GM21360 (cell line): ENCODE data around the gene NCOR2.

ENCODE experiments used
- ATAC-seq: cut with Tn5 transposase; IDR thresholded peaks from one replicate; pipeline ENCODE4 v1.9.1; 2021; ENCODE audit warnings: mild to moderate bottlenecking, moderate library complexity; ENCODE audit not compliant: unreplicated experiment

Gene NCOR2

DNA sequence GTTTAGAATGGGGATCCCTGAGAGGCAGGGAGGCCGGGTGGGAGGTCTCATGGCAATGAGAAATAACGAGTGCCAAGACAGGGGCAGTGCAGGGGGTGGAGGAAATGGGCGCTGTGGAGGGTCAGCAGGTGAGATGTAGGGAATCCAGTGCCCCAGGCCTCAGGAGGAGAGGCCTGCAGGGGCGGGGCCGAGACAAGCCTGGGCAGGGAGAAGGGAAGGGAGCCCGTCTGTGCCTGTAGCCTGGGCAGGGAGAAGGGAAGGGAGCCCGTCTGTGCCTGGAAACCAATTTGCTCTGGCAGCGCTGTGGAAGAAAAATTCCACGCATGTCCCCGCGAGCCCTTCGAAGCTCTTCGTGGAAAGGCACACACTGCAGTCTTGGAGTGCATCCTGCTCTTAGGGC lies 10.6 kb upstream of the NCOR2 start:
- no peak for ATAC-seq

DNA sequence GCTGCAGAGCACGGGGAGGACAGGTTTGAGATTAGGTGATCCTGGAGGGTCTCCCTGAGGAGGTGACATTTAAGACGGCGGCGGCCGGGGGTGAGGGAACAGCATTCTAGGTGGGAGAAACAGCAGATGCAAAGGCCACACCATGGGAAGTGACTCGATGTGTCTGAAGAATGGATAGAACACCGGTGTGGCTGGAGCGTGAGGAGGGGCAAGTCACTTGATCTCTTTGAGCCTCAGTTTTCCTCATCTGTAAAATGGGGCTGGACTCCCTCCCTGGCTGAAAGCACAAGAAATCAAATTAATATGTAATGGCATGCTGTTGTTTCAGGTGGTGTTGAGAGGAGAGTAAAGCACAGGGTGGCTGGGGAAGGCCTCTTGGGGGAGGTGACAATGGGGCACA lies 10.0 kb upstream of the NCOR2 start:
- no peak for ATAC-seq

DNA sequence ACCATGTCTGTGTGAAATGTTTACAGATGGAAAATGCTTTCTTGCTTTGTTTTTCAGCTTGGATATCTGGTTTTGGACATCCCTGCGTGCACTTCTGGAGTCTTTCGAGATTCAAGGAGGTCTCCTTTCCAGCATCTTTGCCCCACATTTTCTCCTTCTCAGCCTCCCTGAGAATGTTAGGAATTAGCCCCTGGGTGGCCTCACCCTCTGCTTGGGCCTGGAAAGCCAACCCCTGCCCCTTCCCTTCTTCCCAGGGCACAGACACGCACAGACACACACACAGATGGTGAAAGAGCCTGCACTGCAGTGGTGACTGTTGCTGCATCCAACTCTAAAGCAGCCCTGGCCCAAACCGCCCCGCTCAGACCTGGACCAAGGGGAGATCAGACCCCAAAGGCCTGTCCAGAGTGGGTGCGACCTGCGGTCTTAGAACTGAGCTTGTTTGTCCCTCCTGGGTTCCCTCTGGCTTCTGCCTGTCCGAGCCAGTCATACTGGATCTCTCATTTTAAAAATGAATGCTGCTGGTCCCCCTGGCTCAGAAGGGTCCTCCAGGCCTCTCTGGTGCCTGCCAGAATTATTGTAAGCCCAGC lies 8.7 kb upstream of the NCOR2 start:
- no peak for ATAC-seq

DNA sequence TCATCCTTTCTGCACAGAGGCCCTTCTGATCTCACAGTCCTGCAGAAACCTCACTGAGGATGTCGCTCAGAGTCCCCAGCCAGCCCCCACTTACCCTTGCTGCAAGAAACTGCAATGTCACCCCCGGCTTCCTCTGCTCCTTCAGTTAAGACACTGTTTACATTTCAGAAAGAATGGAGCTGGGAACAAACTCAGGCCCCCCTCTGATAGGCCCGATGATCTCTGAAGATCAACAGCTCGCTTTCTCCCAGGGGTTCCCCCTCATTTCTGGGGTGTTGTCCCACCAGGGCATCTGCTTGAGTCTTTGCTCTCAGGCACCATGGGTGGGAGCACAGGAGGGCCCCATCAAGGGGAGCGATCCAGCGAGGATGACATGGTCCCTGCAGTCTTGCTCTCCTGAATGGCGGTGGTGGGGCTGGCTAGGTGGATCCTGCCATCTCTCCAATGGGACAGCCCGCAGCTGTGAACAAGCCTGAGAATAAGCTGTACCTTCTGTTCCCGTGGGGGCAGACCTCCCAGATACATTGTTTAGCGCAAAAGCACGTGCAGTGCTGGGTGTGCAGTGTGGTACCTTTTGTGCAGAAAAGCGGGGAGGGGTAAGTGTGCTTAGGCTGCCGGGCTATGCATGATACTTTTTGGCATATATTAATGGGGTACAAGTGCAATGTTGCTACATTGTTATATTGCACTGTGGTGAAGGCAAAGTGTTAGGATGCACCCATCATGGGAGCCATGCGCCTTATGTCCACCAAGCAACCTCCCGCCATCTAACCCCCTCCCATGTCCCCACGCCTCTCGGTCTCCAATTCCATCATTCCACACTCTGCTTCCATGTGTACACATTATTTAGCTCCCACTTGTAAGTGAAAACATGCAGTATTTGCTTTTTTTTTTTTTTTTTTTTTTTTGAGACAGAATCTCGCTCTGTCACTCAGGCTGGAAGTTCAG lies 6.7 kb upstream of the NCOR2 start:
- ATAC-seq, result no peak

DNA sequence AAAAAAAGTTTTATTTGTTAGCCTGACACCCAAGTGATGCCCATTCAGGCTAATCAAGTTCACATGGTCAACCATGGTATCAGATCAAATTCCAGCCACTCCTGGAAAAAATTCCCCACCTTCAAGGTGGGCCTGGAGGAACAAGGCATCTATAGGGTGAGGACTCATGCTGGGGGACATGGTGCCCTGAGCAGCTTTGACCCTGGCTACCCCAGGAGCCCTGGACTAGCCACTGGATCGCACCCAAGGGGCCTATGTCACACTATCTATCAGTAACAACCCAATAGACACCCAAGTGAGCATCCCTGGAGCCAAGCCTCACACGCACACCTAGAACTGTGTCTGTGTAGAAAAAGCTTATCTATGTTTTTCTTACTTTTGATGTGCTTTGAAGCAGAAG lies 4.1 kb upstream of the NCOR2 start:
- ATAC-seq, result no peak

DNA sequence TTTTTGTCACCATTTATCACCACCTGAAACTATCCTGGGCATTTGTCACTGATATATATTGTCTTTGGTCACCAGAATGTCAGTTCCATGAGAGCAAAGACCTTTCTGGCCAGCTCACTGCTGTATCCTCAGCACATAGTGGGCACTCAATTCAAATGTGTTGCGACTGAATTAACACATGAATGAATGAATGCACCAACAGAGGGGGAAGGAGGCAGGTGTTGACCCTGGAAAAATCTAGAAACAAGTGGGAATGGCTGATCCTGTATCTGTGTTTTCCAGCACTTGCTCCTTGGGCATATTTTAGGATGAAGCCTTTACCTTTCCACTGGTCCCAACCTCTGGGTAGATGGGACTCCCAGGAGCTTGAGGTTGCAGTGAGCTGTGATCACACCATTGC lies 3.4 kb upstream of the NCOR2 start:
- ATAC-seq, result no peak

DNA sequence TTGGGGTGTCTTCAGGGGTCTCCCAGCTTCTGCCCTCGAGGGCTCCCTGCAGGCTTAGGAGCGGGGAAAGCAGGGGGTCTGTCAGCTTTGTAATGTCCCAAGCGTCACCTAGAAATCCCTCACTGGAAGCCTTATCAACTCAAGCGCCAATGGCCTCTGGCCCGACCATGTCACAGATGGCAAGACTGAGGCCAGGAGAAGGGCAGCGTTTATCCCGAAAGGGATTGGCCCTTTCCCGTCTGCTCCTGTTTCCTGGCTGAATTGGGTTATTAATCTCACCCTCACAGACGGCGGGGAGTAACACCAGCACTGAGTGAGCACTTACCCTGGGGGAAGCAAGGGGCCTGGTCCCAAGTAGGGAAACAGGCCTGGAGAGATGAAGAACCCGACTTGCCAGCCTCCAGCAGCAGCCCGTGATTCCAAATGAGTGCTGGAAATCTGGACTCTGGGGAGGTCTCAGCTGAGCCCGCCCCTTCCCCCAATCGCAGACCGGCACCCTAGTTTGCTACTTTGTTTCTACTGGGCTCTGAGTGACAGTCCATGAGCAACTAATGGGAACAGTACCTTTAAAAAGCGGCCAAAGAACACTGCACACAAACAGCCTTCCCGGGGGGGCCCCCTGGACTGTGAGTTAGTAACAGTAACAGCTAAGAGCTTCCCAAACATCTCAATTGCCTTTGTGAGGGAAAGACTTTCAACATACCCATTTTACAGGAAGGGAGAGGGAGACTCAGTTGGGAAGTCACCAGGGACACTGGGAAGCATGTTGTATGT lies 2.1 kb upstream of the NCOR2 start:
- ATAC-seq, result no peak

DNA sequence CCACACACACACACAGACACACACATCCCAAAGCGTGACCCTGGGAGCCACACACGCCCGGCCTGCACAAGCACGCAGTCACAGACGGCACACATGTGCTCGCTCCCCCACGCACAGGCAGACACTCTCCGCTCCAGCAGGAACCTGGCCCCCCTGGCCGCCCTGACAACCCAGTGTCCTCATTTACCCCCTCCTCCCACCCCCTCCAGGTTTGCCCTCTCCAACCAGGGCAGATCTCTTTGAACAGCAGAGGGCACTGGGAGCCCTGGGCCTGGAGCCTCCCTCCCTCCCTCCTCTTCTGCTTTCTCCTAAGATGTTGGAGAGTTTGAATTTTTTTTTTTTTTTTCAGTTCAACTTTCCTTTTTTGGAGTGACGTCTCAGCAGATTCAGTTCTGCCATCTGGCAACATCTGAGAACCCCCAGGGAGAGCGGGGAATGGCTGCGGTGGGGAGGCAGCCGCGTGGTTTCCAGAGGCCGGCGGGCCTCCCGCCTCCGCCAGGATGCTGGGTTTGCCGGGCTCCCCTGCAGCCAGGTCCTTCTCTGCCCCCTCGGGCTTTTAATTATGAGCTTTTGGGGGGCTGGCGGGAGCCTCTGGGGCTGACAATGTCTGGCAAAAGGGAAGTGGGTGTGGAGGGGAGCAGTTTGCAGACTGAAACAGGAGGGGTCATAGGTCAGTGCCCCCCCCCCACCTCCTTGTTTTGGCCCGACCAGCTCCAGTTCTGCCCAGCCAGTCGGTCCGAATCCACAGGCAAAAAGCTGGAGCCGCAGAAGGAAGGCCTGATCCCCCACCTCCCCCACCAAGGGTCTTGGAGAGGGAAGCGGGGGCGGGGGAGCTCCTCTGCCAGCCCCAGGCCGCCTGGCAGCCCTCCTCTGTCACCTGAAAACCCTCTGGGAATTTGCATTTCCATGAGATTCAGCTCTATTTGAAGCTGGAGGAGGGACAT lies 1.3 kb upstream of the NCOR2 start:
- ATAC-seq, result no peak

DNA sequence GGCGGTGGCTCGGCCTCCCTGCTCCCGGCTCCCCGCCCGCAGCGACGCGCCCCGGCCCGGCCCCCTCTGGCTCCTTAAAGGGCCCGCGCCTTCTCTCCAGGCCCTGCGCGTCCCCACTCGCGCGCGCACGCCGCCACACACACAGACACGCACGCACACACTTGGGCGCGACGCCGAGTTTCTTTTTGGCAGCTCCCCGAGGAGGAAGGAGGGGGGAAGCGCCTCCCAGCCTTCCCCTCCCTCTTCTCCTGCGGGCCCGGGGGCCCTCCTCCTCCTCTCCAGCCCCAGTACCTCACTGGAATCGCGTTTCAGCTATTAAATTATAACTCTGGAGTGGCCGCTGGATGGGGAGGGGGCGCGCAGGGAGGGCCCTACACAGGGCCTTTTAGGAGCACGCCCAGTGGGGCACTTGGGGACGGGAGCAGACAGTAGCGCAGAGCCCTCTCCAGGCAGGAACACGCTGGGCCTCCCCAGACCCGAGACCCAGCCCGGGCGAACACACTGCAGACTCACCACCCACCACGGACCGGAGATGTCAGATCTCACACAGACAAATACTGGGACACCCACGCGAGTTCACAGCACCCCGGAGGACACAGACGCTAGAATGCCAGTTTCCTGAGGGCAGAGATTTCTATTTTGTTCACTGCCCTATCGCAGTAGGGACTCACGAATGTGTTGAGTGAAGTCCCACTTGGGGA lies 411 bp upstream of the NCOR2 start:
- ATAC-seq, result peak; percentile 41

DNA sequence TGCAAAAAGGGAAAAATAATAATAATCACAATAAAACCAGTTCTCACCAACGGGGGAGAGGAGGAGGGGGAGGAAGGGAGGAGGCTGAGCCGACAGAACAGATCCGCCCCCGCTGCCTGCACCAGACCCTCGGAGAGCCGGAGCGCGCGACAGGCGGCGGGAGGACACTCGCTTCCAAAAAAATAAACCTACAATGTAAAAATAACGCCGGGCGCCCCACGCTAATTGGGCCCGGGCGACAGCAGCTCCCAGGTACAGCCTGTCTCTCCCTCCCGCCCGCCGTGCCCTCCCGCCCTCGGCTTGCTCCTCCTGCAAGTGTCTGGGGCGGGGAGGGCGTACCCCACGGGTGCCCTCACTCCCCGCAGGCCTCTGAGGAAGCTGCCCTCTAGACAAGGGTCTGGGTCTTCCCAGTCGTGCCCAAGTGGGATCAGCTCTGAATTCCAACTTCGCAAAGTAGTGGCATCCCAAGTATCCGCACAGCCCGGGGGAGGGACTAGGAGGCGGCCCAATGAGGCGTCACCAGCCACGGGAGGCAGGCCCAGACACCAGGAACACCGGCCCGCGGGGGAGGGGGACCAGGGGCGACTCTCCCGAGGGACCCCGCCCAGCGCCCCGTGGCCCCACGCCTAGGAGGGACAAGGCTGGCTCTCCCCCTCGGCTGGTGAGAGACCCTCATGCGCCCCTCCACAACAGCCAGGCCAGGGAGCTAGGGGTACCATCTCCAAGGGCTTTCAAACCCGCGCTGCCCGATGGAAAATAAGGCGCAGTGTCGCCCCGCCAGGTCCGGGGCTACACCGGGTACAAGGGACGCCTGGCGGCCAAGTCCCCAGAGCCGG lies 1.0 kb downstream of the NCOR2 start:
- peak; percentile 31 for ATAC-seq

DNA sequence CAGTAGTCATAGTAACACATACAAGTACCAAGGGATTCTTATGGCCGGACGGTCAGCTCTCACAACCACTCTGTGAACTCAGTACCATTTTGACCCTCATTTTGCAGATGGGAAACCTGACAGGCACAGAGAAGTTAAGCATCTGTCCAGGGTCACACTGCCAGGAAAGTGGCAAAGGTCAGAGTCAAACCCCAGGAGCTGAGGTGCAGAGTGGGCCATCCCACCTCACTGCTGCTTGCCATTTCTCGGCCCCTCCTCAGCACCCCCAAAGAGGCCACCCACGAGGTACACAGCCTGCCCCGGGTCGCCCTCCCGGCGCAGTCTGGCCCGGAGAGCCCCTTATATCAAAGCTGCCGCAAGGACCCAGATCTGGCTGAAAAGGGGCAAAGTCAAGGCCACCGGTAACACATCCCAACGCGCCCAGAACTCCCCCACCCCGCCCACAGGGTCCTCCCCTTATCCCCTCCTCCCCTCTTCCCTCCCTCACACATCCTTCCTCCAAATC lies 1.7 kb downstream of the NCOR2 start:
- no peak for ATAC-seq

DNA sequence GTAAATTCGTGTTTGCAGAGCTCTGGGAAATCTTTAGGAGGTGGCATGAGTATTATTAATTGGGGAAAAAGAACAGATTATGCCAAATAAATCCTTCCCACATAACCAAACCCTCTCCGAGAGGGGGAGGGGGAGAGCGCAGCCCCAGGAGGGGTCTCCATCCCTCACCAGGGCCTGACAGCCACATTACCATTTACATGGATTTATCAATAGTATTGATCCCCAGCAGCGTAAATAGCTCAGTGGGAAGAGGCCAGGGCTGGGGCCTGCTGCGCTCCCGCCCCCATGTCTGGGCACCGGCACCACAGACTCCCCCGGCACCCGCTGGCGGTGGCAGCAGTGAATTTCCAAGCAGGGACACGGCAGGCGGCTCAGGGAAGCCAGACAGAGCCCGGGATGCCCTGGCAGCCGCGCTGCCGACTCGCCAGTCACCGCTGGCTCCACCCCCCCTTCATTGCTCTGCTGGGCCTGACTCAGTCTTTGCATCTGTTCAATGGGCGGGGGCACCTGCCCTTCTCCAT lies 2.4 kb downstream of the NCOR2 start:
- no peak for ATAC-seq

DNA sequence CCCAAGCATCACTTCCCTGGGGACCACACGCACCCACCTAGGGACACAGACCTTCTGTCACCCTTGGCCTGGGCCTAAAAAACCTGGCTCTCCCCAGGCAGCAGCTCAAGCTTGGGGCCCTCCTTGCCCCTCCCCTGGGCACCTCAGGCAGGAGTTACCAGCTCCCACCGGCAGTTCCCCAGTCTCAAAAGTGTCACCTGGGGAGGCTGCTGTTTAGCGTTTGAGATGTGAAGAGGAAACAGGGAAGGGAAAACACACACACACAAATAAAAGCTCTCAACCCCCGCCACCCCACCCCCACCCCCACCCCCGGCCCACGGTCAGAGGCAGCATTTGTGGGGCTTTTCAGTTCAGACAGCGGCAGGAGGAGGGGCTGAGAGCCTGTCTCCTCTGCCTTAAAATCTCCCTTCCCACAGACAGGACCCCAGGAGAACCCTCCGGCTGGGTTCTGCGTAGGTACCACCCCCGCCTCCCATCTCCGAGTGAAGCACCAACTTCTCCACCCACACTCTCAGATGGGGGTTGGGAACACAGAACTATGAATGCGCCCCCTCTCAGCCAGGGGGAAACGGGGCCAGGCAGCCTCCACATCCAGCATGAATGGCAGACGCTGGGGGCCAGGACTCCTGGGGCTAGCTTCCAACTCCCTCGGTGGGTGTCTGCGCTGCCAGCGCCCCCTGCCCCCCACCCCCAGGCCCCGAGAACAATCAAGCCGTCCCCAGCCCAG lies 3.0 kb downstream of the NCOR2 start:
- no peak for ATAC-seq

DNA sequence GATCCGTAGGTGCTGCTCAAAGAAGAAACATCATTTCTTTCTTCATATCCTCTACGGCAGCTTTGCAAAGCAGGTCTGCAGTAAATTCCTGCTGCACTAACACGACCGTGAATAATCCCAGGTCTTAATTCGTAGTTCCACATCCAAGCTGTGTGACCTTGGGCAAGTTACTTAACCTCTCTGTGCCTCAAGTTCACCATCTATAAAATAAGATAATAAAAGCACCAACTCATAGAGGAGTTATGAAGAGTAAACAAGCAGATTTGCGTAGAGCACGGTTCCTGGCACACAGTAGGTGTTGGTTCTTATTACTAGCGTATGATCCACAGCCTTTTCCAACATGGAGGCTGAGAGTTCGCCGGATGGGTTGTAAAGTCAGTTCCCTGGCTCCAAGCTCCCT lies 3.6 kb downstream of the NCOR2 start:
- ATAC-seq, result no peak

DNA sequence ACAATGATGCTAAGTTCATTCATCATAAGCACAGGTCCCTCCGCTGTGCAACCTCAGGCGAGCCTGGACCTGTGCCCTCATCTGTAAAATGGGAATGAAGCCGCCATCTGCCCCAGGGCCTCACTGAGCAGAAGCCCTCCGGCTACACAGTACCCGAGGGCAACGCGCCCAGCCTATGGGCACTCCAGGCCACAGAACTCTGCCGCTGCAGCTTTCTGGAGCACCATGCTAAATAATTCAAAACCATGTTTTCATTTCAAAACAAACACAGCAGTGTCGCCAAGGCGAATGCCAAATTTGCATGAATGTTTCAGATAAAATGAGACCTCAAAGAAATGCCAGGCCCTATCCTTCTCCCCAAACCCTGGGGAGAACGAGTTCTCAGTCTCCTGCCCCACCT lies 4.0 kb downstream of the NCOR2 start:
- ATAC-seq, result no peak

DNA sequence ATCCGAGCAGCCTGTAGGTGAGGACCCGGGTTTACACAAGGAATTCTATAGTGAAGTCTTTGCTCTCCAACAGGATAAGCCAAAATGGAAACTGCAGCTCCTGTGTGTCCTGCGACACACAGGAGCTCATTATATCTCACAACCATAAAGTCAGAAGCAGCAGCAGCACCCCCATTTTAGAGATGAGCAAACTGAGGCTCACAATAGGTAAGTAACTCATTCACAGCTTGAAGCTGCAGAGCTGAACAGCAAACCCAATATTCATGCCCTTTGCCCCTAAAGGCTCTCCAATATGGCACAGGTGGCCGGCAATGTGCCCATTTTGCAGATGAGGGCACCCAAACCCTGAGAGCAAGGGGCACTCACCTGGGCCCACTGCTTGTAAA lies 4.6 kb downstream of the NCOR2 start:
- no peak for ATAC-seq

DNA sequence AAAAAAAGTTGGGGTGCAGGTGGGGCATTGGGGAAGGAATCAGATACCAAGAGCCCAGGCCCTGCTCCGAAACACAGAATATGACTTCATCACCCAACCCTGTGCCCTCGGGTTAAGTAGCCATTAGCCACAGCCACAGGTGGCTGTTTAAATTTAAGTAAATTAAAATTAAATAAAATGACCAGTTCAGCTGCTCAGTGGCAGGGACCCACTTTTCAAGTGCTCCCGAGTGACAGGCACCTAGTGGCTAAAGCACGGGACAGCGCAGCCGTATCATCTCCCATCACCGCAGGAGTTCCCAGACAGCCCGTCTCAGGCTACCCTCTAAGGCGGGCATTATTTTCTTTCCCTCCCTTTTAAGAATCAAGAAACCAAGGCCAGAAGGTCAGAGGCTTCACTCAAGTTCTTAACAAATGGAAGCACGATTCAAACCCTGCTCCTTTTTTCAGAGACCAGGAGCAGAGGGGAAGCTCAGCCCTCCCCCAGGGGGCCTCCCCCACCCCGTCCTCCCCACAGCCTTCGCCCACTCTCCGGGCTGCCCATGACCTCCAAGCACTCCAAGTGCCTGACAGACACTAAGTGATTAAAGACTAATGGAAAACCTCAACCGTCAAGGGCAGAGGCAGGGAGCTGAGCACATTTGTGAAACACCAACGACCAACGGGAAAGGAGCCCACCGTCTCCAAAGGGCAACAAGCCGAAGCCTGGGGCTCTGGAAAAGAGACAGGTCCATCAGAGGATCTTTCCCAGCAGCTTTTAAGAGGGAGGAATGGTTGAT lies 5.2 kb downstream of the NCOR2 start:
- ATAC-seq, result no peak
